Metanephros (tissue), 2 donors: ENCODE results near the gene TMEM158. TPM values are rescaled to one million over a fixed set of nuclear protein-coding genes. Genes with fewer than 3 reads are reported as not detected.

Source experiments
- small RNA-seq: library from RNA; depleted of rRNA; stranded (forward); fragments of <200 nt; gene quantifications from one replicate; pipeline ENCODE3, GENCODE V24; 2014; ENCODE audit warnings: low replicate concordance
- total RNA-seq: library from RNA; depleted of rRNA; stranded (reverse); fragments of >200 nt; gene quantifications from one replicate; pipeline ENCODE4 v1.2.3, GENCODE V29; 2014

TMEM158 gene
- total RNA-seq = 8.2 TPM

DNA sequence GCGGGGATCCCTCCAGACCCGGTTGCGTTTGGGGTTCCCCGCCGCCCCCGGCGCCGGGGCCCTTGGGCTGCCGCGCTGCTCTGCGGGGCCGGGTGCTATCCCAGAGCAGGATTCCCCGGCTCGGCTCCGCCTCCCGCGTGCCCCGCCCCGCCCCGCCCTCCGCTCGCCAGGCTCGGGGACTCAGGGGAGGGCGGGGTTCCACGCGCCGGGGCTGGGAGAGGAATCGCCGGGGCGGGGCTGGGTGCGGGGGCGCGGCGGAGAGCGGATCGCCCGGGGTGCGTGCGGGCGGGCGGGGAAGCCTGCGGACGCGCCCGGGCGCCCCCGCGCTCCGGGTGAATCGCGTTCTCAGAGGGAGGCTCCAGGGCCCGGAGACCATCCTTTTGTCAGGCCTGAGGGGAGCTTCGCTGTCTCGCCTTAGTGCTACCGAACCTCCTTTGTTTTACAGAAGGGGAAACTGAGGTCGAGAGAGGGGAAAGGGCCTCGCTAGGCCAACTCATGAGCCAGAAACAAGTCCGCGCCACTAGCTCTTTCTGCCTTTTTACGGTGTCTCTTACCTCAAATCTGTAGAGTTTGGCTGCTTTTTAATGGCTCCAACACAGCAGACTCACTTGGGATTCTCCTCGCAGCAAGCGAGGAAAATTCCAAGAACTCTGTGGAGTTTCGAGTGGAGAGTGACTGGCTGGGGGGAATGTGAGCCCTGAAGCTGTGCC is at the start of gene TMEM158:
Gene TMEM158 (minus strand): TSS at position 82 of the 710 bp plus-strand sequence. CDS start 260 bp downstream, outside the sequence.

Small RNA genes within 50 kb of the gene (small RNA-seq; reads per million reads assigned to genes)
- not detected for gene RF00012

Other genes with a start within 250 kb of the TMEM158 start
- 64.5 TPM for gene CLEC3B, start 200.0 kb downstream of the TMEM158 start, total RNA-seq
- gene CDCP1, start 79.9 kb downstream of the TMEM158 start, total RNA-seq = 1.2 TPM
- 29.1 TPM for gene LARS2, start 162.3 kb upstream of the TMEM158 start, total RNA-seq